Measurements from ENCODE around the gene CALU. TPM values are rescaled to one million over a fixed set of nuclear protein-coding genes. Genes with fewer than 3 reads are reported as not detected.

Gene CALU
- total RNA-seq, 1 donor from 2014 or later, result 197 TPM

DNA sequence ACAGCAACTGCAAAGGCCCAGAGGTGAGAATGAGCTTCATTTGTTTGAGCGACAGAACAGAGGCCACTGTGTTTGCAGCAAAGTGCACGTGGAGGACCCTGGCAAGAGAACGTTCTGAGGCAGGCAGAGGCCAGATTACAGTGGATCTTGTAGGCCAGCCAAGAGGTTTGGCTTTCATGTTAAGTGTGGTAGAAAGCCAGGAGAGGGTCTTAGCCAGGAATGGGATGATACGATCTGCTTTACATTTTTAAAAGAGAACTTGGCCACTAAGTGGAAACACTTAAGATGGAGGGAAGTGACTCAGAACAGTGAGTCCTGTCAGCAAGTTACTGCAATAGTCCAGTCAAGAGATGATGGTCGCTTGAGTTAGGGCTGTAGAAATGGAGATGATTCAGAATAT lies 57.2 kb downstream of the CALU start:
- no peak overlapping the region for H3K27ac Mint-ChIP-seq (ENCODE audit: unreplicated experiment)

DNA sequence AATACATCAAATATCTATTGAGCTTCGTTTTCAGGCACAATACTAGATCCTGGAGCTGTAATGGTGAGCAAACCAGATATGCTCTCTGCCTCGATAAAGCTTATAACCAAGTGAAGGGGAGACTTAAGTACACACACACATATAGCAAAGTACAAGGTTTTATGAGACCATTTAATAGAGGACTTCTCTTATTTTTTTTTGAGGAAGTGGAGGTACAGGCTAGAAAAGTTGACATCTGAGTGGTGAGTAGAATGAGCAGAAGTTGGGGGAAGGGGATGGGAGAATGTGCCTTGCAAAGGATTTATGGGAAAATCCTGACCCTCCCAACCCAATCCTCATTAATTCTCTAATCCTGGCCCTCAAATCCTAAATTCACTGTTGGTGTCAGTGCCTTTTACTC lies 60.3 kb downstream of the CALU start:
- H3K36me3 Mint-ChIP-seq (ENCODE audit: low read depth, unreplicated experiment), result peaks cover 19% of the 10 kb centered on the region
- TF ChIP-seq, protein P1, sequence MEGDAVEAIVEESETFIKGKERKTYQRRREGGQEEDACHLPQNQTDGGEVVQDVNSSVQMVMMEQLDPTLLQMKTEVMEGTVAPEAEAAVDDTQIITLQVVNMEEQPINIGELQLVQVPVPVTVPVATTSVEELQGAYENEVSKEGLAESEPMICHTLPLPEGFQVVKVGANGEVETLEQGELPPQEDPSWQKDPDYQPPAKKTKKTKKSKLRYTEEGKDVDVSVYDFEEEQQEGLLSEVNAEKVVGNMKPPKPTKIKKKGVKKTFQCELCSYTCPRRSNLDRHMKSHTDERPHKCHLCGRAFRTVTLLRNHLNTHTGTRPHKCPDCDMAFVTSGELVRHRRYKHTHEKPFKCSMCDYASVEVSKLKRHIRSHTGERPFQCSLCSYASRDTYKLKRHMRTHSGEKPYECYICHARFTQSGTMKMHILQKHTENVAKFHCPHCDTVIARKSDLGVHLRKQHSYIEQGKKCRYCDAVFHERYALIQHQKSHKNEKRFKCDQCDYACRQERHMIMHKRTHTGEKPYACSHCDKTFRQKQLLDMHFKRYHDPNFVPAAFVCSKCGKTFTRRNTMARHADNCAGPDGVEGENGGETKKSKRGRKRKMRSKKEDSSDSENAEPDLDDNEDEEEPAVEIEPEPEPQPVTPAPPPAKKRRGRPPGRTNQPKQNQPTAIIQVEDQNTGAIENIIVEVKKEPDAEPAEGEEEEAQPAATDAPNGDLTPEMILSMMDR (IDR thresholded peaks at IDR 0.05; ENCODE audit: unreplicated experiment), result no peak
- no peak overlapping the region for H3K27ac Mint-ChIP-seq (ENCODE audit: unreplicated experiment)
- no peak overlapping the region for H3K4me3 Mint-ChIP-seq (ENCODE audit: unreplicated experiment)
- H3K9me3 Mint-ChIP-seq (ENCODE audit: unreplicated experiment), result no peaks in the 10 kb centered on the region
- no peaks in the 10 kb centered on the region for H3K27me3 Mint-ChIP-seq (ENCODE audit: unreplicated experiment)
- peaks cover 6% of the 10 kb centered on the region for H3K4me1 Mint-ChIP-seq (ENCODE audit: unreplicated experiment)
- no peak for DNase-seq (ENCODE audit: low spot score)

More for the DNA sequence above, 57.2 kb downstream of the CALU start:
- Mint-ChIP-seq H3K27me3 (ENCODE audit: unreplicated experiment) (no peaks in the 10 kb centered on the region), H3K9me3 (ENCODE audit: unreplicated experiment) (no peaks in the 10 kb centered on the region), H3K4me3 (ENCODE audit: unreplicated experiment) (no peak overlapping the region), H3K36me3 (ENCODE audit: low read depth, unreplicated experiment) (peaks cover 19% of the 10 kb centered on the region), H3K4me1 (ENCODE audit: unreplicated experiment) (peaks cover 11% of the 10 kb centered on the region)
- TF ChIP-seq, protein P1 (IDR thresholded peaks at IDR 0.05; ENCODE audit: unreplicated experiment), result no peak
- DNase-seq (ENCODE audit: low spot score), result no peak

DNA sequence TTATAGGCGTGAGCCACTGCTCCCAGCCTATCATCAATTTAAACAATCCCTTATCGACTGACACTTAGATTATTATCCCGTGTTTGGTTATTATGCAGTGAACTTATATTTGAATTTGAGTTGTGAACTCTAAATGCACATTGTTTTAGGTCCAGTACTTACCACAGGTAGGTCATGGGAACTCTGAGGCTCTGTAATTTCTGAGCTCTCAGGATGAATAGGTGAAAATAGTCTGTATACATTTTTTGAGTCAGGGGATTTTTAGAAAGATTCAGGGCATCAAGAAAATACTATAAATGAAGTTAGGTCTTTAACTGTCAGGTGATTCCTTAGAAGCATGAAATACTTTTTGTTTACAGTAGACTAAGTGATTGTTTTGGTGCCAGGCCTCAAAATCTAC lies 61.4 kb downstream of the CALU start:
- TF ChIP-seq, protein P1 (IDR thresholded peaks at IDR 0.05; ENCODE audit: unreplicated experiment), result no peak
- H3K9me3 Mint-ChIP-seq (ENCODE audit: unreplicated experiment), result no peaks in the 10 kb centered on the region
- H3K4me1 Mint-ChIP-seq (ENCODE audit: unreplicated experiment), result peaks cover 10% of the 10 kb centered on the region
- no peaks in the 10 kb centered on the region for H3K27me3 Mint-ChIP-seq (ENCODE audit: unreplicated experiment)
- H3K4me3 Mint-ChIP-seq (ENCODE audit: unreplicated experiment), result no peak overlapping the region
- peaks cover 10% of the 10 kb centered on the region for H3K36me3 Mint-ChIP-seq (ENCODE audit: low read depth, unreplicated experiment)
- no peak overlapping the region for H3K27ac Mint-ChIP-seq (ENCODE audit: unreplicated experiment)
- no peak for DNase-seq (ENCODE audit: low spot score)

- no peaks in the 10 kb centered on the region for H3K9me3 Mint-ChIP-seq (ENCODE audit: unreplicated experiment)
- no peak overlapping the region for H3K27ac Mint-ChIP-seq (ENCODE audit: unreplicated experiment)
- no peak for DNase-seq (ENCODE audit: low spot score)
- H3K4me3 Mint-ChIP-seq (ENCODE audit: unreplicated experiment), result no peak overlapping the region
- H3K4me1 Mint-ChIP-seq (ENCODE audit: unreplicated experiment), result peaks cover 10% of the 10 kb centered on the region
- TF ChIP-seq, protein P1 (IDR thresholded peaks at IDR 0.05; ENCODE audit: unreplicated experiment), result no peak
- peaks cover 10% of the 10 kb centered on the region for H3K36me3 Mint-ChIP-seq (ENCODE audit: low read depth, unreplicated experiment)
- H3K27me3 Mint-ChIP-seq (ENCODE audit: unreplicated experiment), result no peaks in the 10 kb centered on the region
Measured at GRCh38 chr7:128801003-128801402, 61.8 kb downstream of the CALU start.

DNA sequence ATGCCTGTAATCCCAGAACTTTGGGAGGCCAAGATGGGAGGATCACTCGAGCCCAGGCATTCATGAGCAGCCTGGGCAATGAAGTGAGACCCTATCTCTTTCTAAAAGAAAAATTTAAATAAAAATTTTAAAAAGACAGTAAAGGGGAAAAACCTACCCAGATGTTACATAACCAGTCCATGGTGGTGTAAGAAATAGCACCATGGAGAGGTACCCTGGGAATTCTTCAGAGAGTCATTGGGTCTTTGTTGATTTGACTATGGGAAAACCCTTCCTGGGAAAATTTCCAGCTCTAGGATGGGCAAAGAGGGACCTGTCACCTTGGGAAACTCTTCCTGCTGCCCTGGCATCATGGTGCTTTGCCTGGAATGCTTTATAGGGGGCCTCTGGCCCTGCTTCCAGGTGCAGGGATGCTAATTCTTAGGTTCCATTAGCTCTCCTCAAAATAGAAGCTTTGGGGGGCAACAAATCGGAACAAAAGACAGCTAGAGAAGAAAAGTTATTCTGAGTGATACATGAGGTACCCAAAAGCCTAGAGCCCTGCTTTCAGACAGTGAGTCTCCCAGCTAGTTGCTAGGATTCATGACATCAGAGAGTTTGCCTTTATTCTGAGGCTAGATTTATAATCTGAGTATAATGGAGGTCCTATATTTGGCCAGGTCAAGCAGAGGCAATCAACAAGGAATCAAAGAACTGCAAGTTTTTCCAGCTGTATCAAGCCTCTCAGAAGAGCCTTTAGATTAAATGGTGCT lies 62.7 kb downstream of the CALU start:
- no peaks in the 10 kb centered on the region for H3K9me3 Mint-ChIP-seq (ENCODE audit: unreplicated experiment)

More for the DNA sequence above, 62.7 kb downstream of the CALU start:
- peaks cover 10% of the 10 kb centered on the region for H3K36me3 Mint-ChIP-seq (ENCODE audit: low read depth, unreplicated experiment)
- peaks cover 15% of the 10 kb centered on the region for H3K4me1 Mint-ChIP-seq (ENCODE audit: unreplicated experiment)
- TF ChIP-seq, protein P1 (IDR thresholded peaks at IDR 0.05; ENCODE audit: unreplicated experiment), result no peak
- no peaks in the 10 kb centered on the region for H3K27me3 Mint-ChIP-seq (ENCODE audit: unreplicated experiment)
- H3K4me3 Mint-ChIP-seq (ENCODE audit: unreplicated experiment), result no peak overlapping the region
- no peak for DNase-seq (ENCODE audit: low spot score)
- H3K27ac Mint-ChIP-seq (ENCODE audit: unreplicated experiment), result no peak overlapping the region
